Central memory CD8-positive, alpha-beta T cell (primary cell): ENCODE results near the gene APOBEC3H.

Experiments
- ATAC-seq: fragments of 150-1000 bp; cut with Tn5 transposase; replicated peaks from 2 replicates; pipeline ENCODE4 v1.10.0; 2022; ENCODE audit warnings: mild to moderate bottlenecking, moderate FRiP score, moderate number of reproducible peaks; ENCODE audit not compliant: poor library complexity, severe bottlenecking; ENCODE audit errors: extremely low read depth
- DNase-seq, 2 donors: peaks; one replicate each; pipeline ENCODE4 v3.0.0; 2021; ENCODE audit warnings: low spot score in 2 of 2
- H3K27ac Mint-ChIP-seq: one replicate; pipeline ENCODE4 v1.8.0; 2022; ENCODE audit warnings: low read depth, mild to moderate bottlenecking, moderate library complexity, mixed read lengths
- H3K27me3 Mint-ChIP-seq: one replicate; pipeline ENCODE4 v1.8.0; 2022; ENCODE audit warnings: mixed read lengths
- H3K36me3 Mint-ChIP-seq: one replicate; pipeline ENCODE4 v1.8.0; 2022; ENCODE audit warnings: mild to moderate bottlenecking, moderate library complexity, mixed read lengths; ENCODE audit not compliant: insufficient read depth
- H3K4me1 Mint-ChIP-seq: one replicate; pipeline ENCODE4 v1.8.0; 2022; ENCODE audit warnings: mixed read lengths
- H3K4me3 Mint-ChIP-seq: one replicate; pipeline ENCODE4 v1.8.0; 2022; ENCODE audit warnings: mild to moderate bottlenecking, moderate library complexity, mixed read lengths
- H3K9me3 Mint-ChIP-seq: one replicate; pipeline ENCODE4 v1.8.0; 2022; ENCODE audit warnings: mixed read lengths

APOBEC3H gene

GRCh38 chr22:39087881-39088684, 9.0 kb upstream of the APOBEC3H start:
- H3K4me1 Mint-ChIP-seq = peaks cover 86% of the 10 kb centered on the region
- peak overlapping the region; percentile 46 for H3K4me3 Mint-ChIP-seq
- ATAC-seq (no peak), DNase-seq (no peak)
- H3K36me3 Mint-ChIP-seq = peaks cover 52% of the 10 kb centered on the region
- no peaks in the 10 kb centered on the region for H3K27me3 Mint-ChIP-seq
- no peaks in the 10 kb centered on the region for H3K9me3 Mint-ChIP-seq
- H3K27ac Mint-ChIP-seq = peak overlapping the region; percentile 99

- Mint-ChIP-seq H3K27me3 (no peaks in the 10 kb centered on the region), H3K9me3 (no peaks in the 10 kb centered on the region), H3K36me3 (peaks cover 48% of the 10 kb centered on the region), H3K4me3 (peak overlapping the region; percentile 3), H3K27ac (peak overlapping the region; percentile 99), H3K4me1 (peaks cover 82% of the 10 kb centered on the region)
- ATAC-seq (no peak), DNase-seq (no peak)
These were observed 8.4 kb upstream of the APOBEC3H start for GRCh38 chr22:39088685-39089032.

- peak overlapping the region; percentile 69 for H3K4me3 Mint-ChIP-seq
- H3K27me3 Mint-ChIP-seq = no peaks in the 10 kb centered on the region
- ATAC-seq (no peak), DNase-seq (no peak)
- peaks cover 86% of the 10 kb centered on the region for H3K4me1 Mint-ChIP-seq
- peak overlapping the region; percentile 99 for H3K27ac Mint-ChIP-seq
- peaks cover 41% of the 10 kb centered on the region for H3K36me3 Mint-ChIP-seq
- H3K9me3 Mint-ChIP-seq = no peaks in the 10 kb centered on the region
These were observed 7.1 kb upstream of the APOBEC3H start for GRCh38 chr22:39089928-39090327.

GRCh38 chr22:39090426-39091064, 6.5 kb upstream of the APOBEC3H start:
- H3K4me3 Mint-ChIP-seq = peak overlapping the region; percentile 69
- peaks cover 43% of the 10 kb centered on the region for H3K36me3 Mint-ChIP-seq
- no peaks in the 10 kb centered on the region for H3K27me3 Mint-ChIP-seq
- DNase-seq = peak; percentile 76 to 94
- ATAC-seq = peak; percentile 82
- peaks cover 86% of the 10 kb centered on the region for H3K4me1 Mint-ChIP-seq
- H3K9me3 Mint-ChIP-seq = no peaks in the 10 kb centered on the region
- peak overlapping the region; percentile 99 for H3K27ac Mint-ChIP-seq

GRCh38 chr22:39091126-39092081, 5.6 kb upstream of the APOBEC3H start:
- H3K27ac Mint-ChIP-seq = peak overlapping the region; percentile 99
- DNase-seq (no peak), ATAC-seq (peak; percentile 2)
- peaks cover 39% of the 10 kb centered on the region for H3K36me3 Mint-ChIP-seq
- no peaks in the 10 kb centered on the region for H3K27me3 Mint-ChIP-seq
- peaks cover 88% of the 10 kb centered on the region for H3K4me1 Mint-ChIP-seq
- H3K9me3 Mint-ChIP-seq = no peaks in the 10 kb centered on the region
- peak overlapping the region; percentile 69 for H3K4me3 Mint-ChIP-seq

GRCh38 chr22:39092111-39092862, 4.8 kb upstream of the APOBEC3H start:
- peak overlapping the region; percentile 99 for H3K27ac Mint-ChIP-seq
- H3K27me3 Mint-ChIP-seq = no peaks in the 10 kb centered on the region
- H3K9me3 Mint-ChIP-seq = no peaks in the 10 kb centered on the region
- H3K4me3 Mint-ChIP-seq = peak overlapping the region; percentile 69
- peaks cover 89% of the 10 kb centered on the region for H3K4me1 Mint-ChIP-seq
- no peak for DNase-seq
- H3K36me3 Mint-ChIP-seq = peaks cover 33% of the 10 kb centered on the region
- no peak for ATAC-seq

GRCh38 chr22:39094717-39095389, 2.2 kb upstream of the APOBEC3H start:
- DNase-seq (peak in 1 of 2 donors; percentile 63), ATAC-seq (peak; percentile 16)
- Mint-ChIP-seq H3K9me3 (no peaks in the 10 kb centered on the region), H3K4me3 (peak overlapping the region; percentile 51), H3K36me3 (peaks cover 26% of the 10 kb centered on the region), H3K27ac (peak overlapping the region; percentile 99), H3K27me3 (no peaks in the 10 kb centered on the region), H3K4me1 (peaks cover 91% of the 10 kb centered on the region)

- Mint-ChIP-seq H3K4me3 (peak overlapping the region; percentile 78), H3K9me3 (no peaks in the 10 kb centered on the region), H3K27ac (peak overlapping the region; percentile 99), H3K27me3 (no peaks in the 10 kb centered on the region), H3K4me1 (peaks cover 91% of the 10 kb centered on the region), H3K36me3 (peaks cover 17% of the 10 kb centered on the region)
- DNase-seq (no peak), ATAC-seq (no peak)
These were observed 1.1 kb upstream of the APOBEC3H start for GRCh38 chr22:39095971-39096370.

- peaks cover 6% of the 10 kb centered on the region for H3K36me3 Mint-ChIP-seq
- peaks cover 74% of the 10 kb centered on the region for H3K4me1 Mint-ChIP-seq
- ATAC-seq = no peak
These were observed 982 bp downstream of the APOBEC3H start for GRCh38 chr22:39098026-39098425.

GRCh38 chr22:39098576-39098975, 1.5 kb downstream of the APOBEC3H start:
- no peaks in the 10 kb centered on the region for H3K27me3 Mint-ChIP-seq
- H3K4me1 Mint-ChIP-seq = peaks cover 71% of the 10 kb centered on the region
- peaks cover 6% of the 10 kb centered on the region for H3K36me3 Mint-ChIP-seq
- H3K9me3 Mint-ChIP-seq = no peaks in the 10 kb centered on the region
- H3K27ac Mint-ChIP-seq = peak overlapping the region; percentile 99
- DNase-seq = no peak
- peak overlapping the region; percentile 78 for H3K4me3 Mint-ChIP-seq
- no peak for ATAC-seq

More at GRCh38 chr22:39098026-39098425, 982 bp downstream of the APOBEC3H start:
- no peak for DNase-seq
- Mint-ChIP-seq H3K27me3 (no peaks in the 10 kb centered on the region), H3K9me3 (no peaks in the 10 kb centered on the region), H3K27ac (peak overlapping the region; percentile 99), H3K4me3 (peak overlapping the region; percentile 78)

GRCh38 chr22:39101226-39101625, 4.2 kb downstream of the APOBEC3H start:
- DNase-seq (no peak), ATAC-seq (no peak)
- Mint-ChIP-seq H3K27ac (peak overlapping the region; percentile 99), H3K36me3 (peaks cover 4% of the 10 kb centered on the region), H3K4me1 (peaks cover 50% of the 10 kb centered on the region), H3K4me3 (no peak overlapping the region), H3K27me3 (no peaks in the 10 kb centered on the region), H3K9me3 (no peaks in the 10 kb centered on the region)
